H1 (cell line): ENCODE data around the gene NCOA1. TPM values are rescaled to one million over a fixed set of nuclear protein-coding genes. Genes with fewer than 3 reads are reported as not detected.

Experiments used
- CTCF ChIA-PET: fragments of 300-600 bp; sonication (Branson Sonifier 250); formaldehyde crosslinking; loops from one replicate; lab custom pipeline; 2021; ENCODE audit not compliant: partially characterized antibody; lab: Charles Lee
- POLR2A ChIA-PET: fragments of 300-600 bp; sonication (Branson Sonifier 250); formaldehyde crosslinking; loops from one replicate; lab custom pipeline; 2021; ENCODE audit warnings: inconsistent platforms; ENCODE audit not compliant: partially characterized antibody; lab: Charles Lee
- DNase-seq, 2 experiments: peaks; one replicate each; pipeline versions ENCODE4 v3.0.0 to v3.0.0-alpha.2; 2010 to 2022; ENCODE audit warnings: low spot score in 2 of 2, low read depth in 1 of 2, mixed read lengths in 1 of 2
- FAIRE-seq: peaks from 2 replicates; lab custom pipeline; 2011; peaks lifted over from hg19 to GRCh38; lab: Jason Lieb, UNC
- H2AFZ ChIP-seq: 2 replicates; pipeline ENCODE4 v1.8.1; 2012; ENCODE audit warnings: low read length, inconsistent platforms
- H2AK5ac ChIP-seq: 2 replicates; pipeline ENCODE4 v1.6.1; 2013; ENCODE audit warnings: low read depth, low read length
- H2BK120ac ChIP-seq: replicated peaks from 2 replicates; pipeline ENCODE3; 2013; ENCODE audit warnings: low read depth, low read length, inconsistent platforms
- H2BK12ac ChIP-seq: 2 replicates; pipeline ENCODE4 v1.6.1; 2013; ENCODE audit warnings: low read depth, low read length
- H2BK15ac ChIP-seq: 2 replicates; pipeline ENCODE4 v1.6.1; 2013; ENCODE audit warnings: low read length
- H2BK20ac ChIP-seq: 2 replicates; pipeline ENCODE4 v1.6.1; 2013; ENCODE audit warnings: low read length
- H2BK5ac ChIP-seq: 2 replicates; pipeline ENCODE4 v1.6.1; 2013; ENCODE audit warnings: low read depth, low read length
- H3K14ac ChIP-seq: 2 replicates; pipeline ENCODE4 v1.6.1; 2013; ENCODE audit warnings: inconsistent platforms; ENCODE audit not compliant: insufficient read length
- H3K18ac ChIP-seq: 2 replicates; pipeline ENCODE4 v1.6.1; 2013; ENCODE audit warnings: low read length; ENCODE audit errors: extremely low read depth
- H3K23ac ChIP-seq: 2 replicates; pipeline ENCODE4 v1.6.1; 2013; ENCODE audit warnings: inconsistent platforms; ENCODE audit not compliant: insufficient read length
- H3K23me2 ChIP-seq: 2 replicates; pipeline ENCODE4 v1.6.1; 2013; ENCODE audit warnings: low read depth, low read length
- H3K27ac ChIP-seq: 2 replicates; pipeline ENCODE4 v1.6.1; 2011; ENCODE audit warnings: low read depth, low read length, inconsistent platforms
- H3K27me3 ChIP-seq, 4 experiments: replicated peaks in 1 of 4; 1 replicate in 1 of 4; 2 replicates in 3 of 4; pipeline versions ENCODE4 v1.6.1 to v1.8.1; 2011 to 2013; ENCODE audit warnings: low read length in 3 of 4, mild to moderate bottlenecking in 3 of 4, inconsistent platforms in 2 of 4, mixed read lengths in 2 of 4, moderate library complexity in 1 of 4; ENCODE audit not compliant: control insufficient read depth in 3 of 4, insufficient read depth in 3 of 4; ENCODE audit errors: extremely low read depth in 1 of 4
- H3K36me3 ChIP-seq, 4 experiments: 2 replicates each; pipeline versions ENCODE4 v1.6.1 to v1.8.1; 2011 to 2013; ENCODE audit warnings: mild to moderate bottlenecking in 4 of 4, low read length in 3 of 4, moderate library complexity in 2 of 4, control low read depth in 1 of 4, inconsistent platforms in 1 of 4; ENCODE audit not compliant: insufficient read depth in 4 of 4, control insufficient read depth in 2 of 4
- H3K4ac ChIP-seq: replicated peaks from 2 replicates; pipeline ENCODE3; 2013; ENCODE audit warnings: low read length, low read depth, mixed read lengths, inconsistent platforms; ENCODE audit not compliant: insufficient read length
- H3K4me1 ChIP-seq, 4 experiments: replicated peaks in 1 of 4; 1 replicate in 1 of 4; 2 replicates in 3 of 4; pipeline versions ENCODE4 v1.6.1 to v1.8.1; 2011 to 2013; ENCODE audit warnings: low read length in 3 of 4, inconsistent platforms in 2 of 4, mixed read lengths in 1 of 4; ENCODE audit not compliant: insufficient read depth in 4 of 4, control insufficient read depth in 3 of 4
- H3K4me2 ChIP-seq, 2 experiments: 2 replicates each; pipeline versions ENCODE4 v1.6.1 to v1.8.1; 2011 to 2013; ENCODE audit warnings: low read depth in 2 of 2, low read length in 2 of 2, control low read depth in 1 of 2, inconsistent platforms in 1 of 2, mild to moderate bottlenecking in 1 of 2; ENCODE audit not compliant: insufficient read depth in 1 of 2
- H3K4me3 ChIP-seq, 4 experiments: fragments of 200-600, 300-600 bp in 1 of 4; sonication (generic), shearing (Covaris generic), sonication (Bioruptor Twin) in 1 of 4; 2 replicates each; pipeline versions ENCODE4 v1.5.1 to v1.8.1; 2011 to 2016; ENCODE audit warnings: low read length in 4 of 4, low read depth in 3 of 4, control low read depth in 2 of 4, inconsistent platforms in 2 of 4, mild to moderate bottlenecking in 2 of 4, mixed read lengths in 1 of 4, moderate library complexity in 1 of 4; ENCODE audit not compliant: insufficient read depth in 2 of 4; ENCODE audit errors: extremely low read depth in 1 of 4
- H3K56ac ChIP-seq: replicated peaks from 2 replicates; pipeline ENCODE3; 2013; ENCODE audit warnings: low read depth, mild to moderate bottlenecking, mixed read lengths, low read length, inconsistent platforms; ENCODE audit not compliant: insufficient read length
- H3K79me1 ChIP-seq: 2 replicates; pipeline ENCODE4 v1.6.1; 2013; ENCODE audit warnings: low read depth, low read length, control low read depth
- H3K79me2 ChIP-seq, 2 experiments: 2 replicates each; pipeline versions ENCODE4 v1.6.1 to v1.8.1; 2012 to 2013; ENCODE audit warnings: low read length in 2 of 2, mild to moderate bottlenecking in 2 of 2, inconsistent platforms in 1 of 2; ENCODE audit not compliant: insufficient read depth in 2 of 2, control insufficient read depth in 1 of 2
- H3K9ac ChIP-seq, 4 experiments: replicated peaks in 1 of 4; 1 replicate in 1 of 4; 2 replicates in 3 of 4; pipeline versions ENCODE4 v1.6.1 to v1.8.1; 2011 to 2013; ENCODE audit warnings: low read depth in 3 of 4, low read length in 3 of 4, control low read depth in 2 of 4, mild to moderate bottlenecking in 2 of 4, moderate library complexity in 2 of 4, inconsistent platforms in 1 of 4; ENCODE audit errors: extremely low read depth in 1 of 4
- H3K9me3 ChIP-seq, 2 experiments: 2 replicates each; pipeline versions ENCODE4 v1.6.1 to v1.8.1; 2012 to 2013; ENCODE audit warnings: mild to moderate bottlenecking in 2 of 2, moderate library complexity in 2 of 2, control low read depth in 1 of 2, inconsistent platforms in 1 of 2, low read depth in 1 of 2, low read length in 1 of 2, mixed read lengths in 1 of 2; ENCODE audit not compliant: insufficient read depth in 2 of 2
- H4K20me1 ChIP-seq, 2 experiments: replicated peaks in 1 of 2; 2 replicates each; pipeline versions ENCODE3 to v1.8.1; 2011 to 2013; ENCODE audit warnings: inconsistent platforms in 2 of 2, low read length in 2 of 2, mild to moderate bottlenecking in 1 of 2; ENCODE audit not compliant: insufficient read depth in 2 of 2, control insufficient read depth in 1 of 2
- H4K5ac ChIP-seq: 2 replicates; pipeline ENCODE4 v1.6.1; 2013; ENCODE audit warnings: low read length, low read depth, mixed read lengths, inconsistent platforms; ENCODE audit not compliant: insufficient read length
- H4K8ac ChIP-seq: 2 replicates; pipeline ENCODE4 v1.8.0; 2013; ENCODE audit warnings: mild to moderate bottlenecking, moderate library complexity, low read length, inconsistent platforms; ENCODE audit not compliant: insufficient read depth; ENCODE audit errors: extremely low read depth
- H4K91ac ChIP-seq: replicated peaks from 2 replicates; pipeline ENCODE3; 2013; ENCODE audit warnings: low read length, mixed read lengths, inconsistent platforms; ENCODE audit not compliant: insufficient read length
- HDAC6 ChIP-seq: IDR thresholded peaks from one replicate; pipeline ENCODE4 v1.7.1; 2012; ENCODE audit warnings: low read depth, mild to moderate bottlenecking, inconsistent platforms, low read length, moderate library complexity
- SIN3A ChIP-seq, 2 experiments: IDR thresholded peaks in 1 of 2; conservative IDR thresholded peaks in 1 of 2; 2 replicates each; pipeline ENCODE4 v1.6.1; 2011 to 2012; ENCODE audit warnings: low read length in 2 of 2, improper control_type of control experiment in 1 of 2, low read depth in 1 of 2, mild to moderate bottlenecking in 1 of 2
- WGBS, 2 experiments: shearing (Covaris generic) in 1 of 2; methylation state at CpG; one replicate each; pipeline versions ENCODE4 v1.1.6 to v1.1.7; 2013 to 2015; ENCODE audit warnings: low lambda C conversion rate in 2 of 2, mixed read lengths in 2 of 2, inconsistent platforms in 1 of 2, low coverage in 1 of 2, missing lambda C conversion rate in 1 of 2; ENCODE audit not compliant: insufficient replicate concordance in 2 of 2, insufficient coverage in 1 of 2, insufficient read length in 1 of 2; ENCODE audit errors: extremely low coverage in 1 of 2, missing lambda C conversion rate in 1 of 2; 5-methylcytosine and 5-hydroxymethylcytosine counted together
- polyA plus RNA-seq, 7 experiments: library from polyadenylated mRNA; depleted of rRNA in 3 of 7; stranded (reverse) in 5 of 7; unstranded in 2 of 7; fragments of >200 nt in 5 of 7; fragments of 200-250 nt in 2 of 7; gene quantifications; 1 replicate in 5 of 7; 2 replicates in 1 of 7; 4 replicates in 1 of 7; pipeline versions ENCODE4 v1.2.1 to v1.2.3, GENCODE V29; 2011 to 2013; ENCODE audit warnings: missing spikeins in 2 of 7, mixed read lengths in 2 of 7
- total RNA-seq: library from RNA; stranded (reverse); fragmentation: NEBNext Ultra II Directional; extraction: Animal tissue kit (Norgen Biotek cat#: 25700); gene quantifications from 2 replicates; pipeline ENCODE4 v1.2.1, GENCODE V29; 2021

The NCOA1 gene
- total and polyA plus RNA-seq, 2 of the 8 experiments (the other 6 are each of a cell fraction or from before 2014, with no cell fraction given): 12.8 to 17.9 TPM

DNA sequence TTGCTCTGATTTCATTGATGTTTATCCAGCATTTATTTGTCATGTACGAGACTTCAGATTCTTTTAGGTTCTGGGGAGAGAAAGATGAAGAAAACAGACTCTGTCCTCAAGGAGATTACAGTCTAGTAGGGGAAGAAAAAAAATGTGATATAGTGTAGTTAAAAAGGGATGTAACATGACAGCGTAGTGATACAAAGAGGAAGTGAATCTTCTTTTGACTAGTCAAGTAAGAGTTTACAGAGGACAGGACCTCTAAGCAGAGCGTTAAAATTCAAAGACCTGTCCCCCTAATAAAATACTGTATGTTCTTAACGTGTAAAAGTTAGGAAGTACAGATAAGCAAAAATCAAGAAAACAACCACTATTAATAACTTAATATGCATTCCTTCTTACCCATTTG lies 47.7 kb downstream of the NCOA1 start:
- no peak overlapping the region for H3K23ac ChIP-seq
- H2AFZ ChIP-seq: no peak overlapping the region
- H3K79me1 ChIP-seq: no peaks in the 10 kb centered on the region
- DNase-seq (no peak), FAIRE-seq (no peak)
- 93 to 100% methylated on average over 1 to 4 of the region's 4 CpGs for WGBS, 2 experiments
- H3K4me2 ChIP-seq: no peak overlapping the region
- H2BK20ac ChIP-seq: no peak overlapping the region
- H3K9ac ChIP-seq: no peak overlapping the region
- H3K79me2 ChIP-seq: no peaks in the 10 kb centered on the region
- POLR2A ChIA-PET: no interaction called here
- no peaks in the 10 kb centered on the region for H4K20me1 ChIP-seq
- CTCF ChIA-PET: interaction anchor here (0.9 kb wide), 1 partner anchor 129 kb away, joined by 4 read pairs; no protein-coding TSS in a partner anchor
- no peak overlapping the region for H2BK15ac ChIP-seq
- H3K36me3 ChIP-seq: no peaks in the 10 kb centered on the region
- H2AK5ac ChIP-seq: no peak overlapping the region
- no peaks in the 10 kb centered on the region for H3K9me3 ChIP-seq
- H2BK5ac ChIP-seq: no peak overlapping the region
- H3K27ac ChIP-seq: no peak overlapping the region
- no peak overlapping the region for H2BK12ac ChIP-seq
- no peaks in the 10 kb centered on the region; the same call in 1 of the 2 replicates for H3K23me2 ChIP-seq
- H3K27me3 ChIP-seq: no peaks in the 10 kb centered on the region
- no peak overlapping the region for H4K5ac ChIP-seq
- H4K91ac ChIP-seq: no peak overlapping the region
- no peak overlapping the region for H3K4me3 ChIP-seq
- no peak overlapping the region for H4K8ac ChIP-seq
- H3K4ac ChIP-seq: no peak overlapping the region
- no peak overlapping the region for H3K56ac ChIP-seq
- H3K18ac ChIP-seq: no peak overlapping the region
- no peak overlapping the region for H3K14ac ChIP-seq
- no peak overlapping the region for H2BK120ac ChIP-seq
- H3K4me1 ChIP-seq: no peaks in the 10 kb centered on the region
- no peak for TF ChIP-seq SIN3A (conservative IDR thresholded peaks at IDR 0.05 in 1 of 2, IDR thresholded peaks at IDR 0.05 in 1 of 2; ENCODE audit: low read depth in 1 of 2, low read length in 2 of 2)
- no peak for TF ChIP-seq HDAC6
- TF ChIP-seq, all 59 proteins: peak for 0
